Activated CD4-positive, alpha-beta T cell treated with anti-CD3 and anti-CD28 coated beads, Interleukin-2, amount 50 U/mL, for 1 hour (primary cell): ENCODE results near the gene NGEF.
"Not testable (repeated sequence)": the region's sequence is repeated elsewhere in the genome, so short reads cannot be mapped to it uniquely, and the experiment has no call there.

Experiments
- DNase-seq: peaks from one replicate; pipeline ENCODE4 v3.0.0-alpha.2; 2020

The NGEF gene

GRCh38 chr2:233022561-233022960 is 9.5 kb upstream of the NGEF start:
- DNase-seq: no peak

- no peak for DNase-seq
Observed at GRCh38 chr2:233021771-233022170, 8.7 kb upstream of the NGEF start.

GRCh38 chr2:233020454-233020853 is 7.4 kb upstream of the NGEF start:
- DNase-seq: no peak

GRCh38 chr2:233019610-233020009 is 6.6 kb upstream of the NGEF start:
- not testable (repeated sequence) for DNase-seq

GRCh38 chr2:233017947-233018346 is 4.9 kb upstream of the NGEF start:
- no peak for DNase-seq

GRCh38 chr2:233015019-233015645 is 2.1 kb upstream of the NGEF start:
- DNase-seq: no peak

- no peak for DNase-seq
Observed at GRCh38 chr2:233013650-233014049, 594 bp upstream of the NGEF start.

- no peak for DNase-seq
Observed at GRCh38 chr2:233012301-233012971, 620 bp downstream of the NGEF start.

GRCh38 chr2:233011702-233012131 is 1.3 kb downstream of the NGEF start:
- no peak for DNase-seq

GRCh38 chr2:233011268-233011650 is 1.8 kb downstream of the NGEF start:
- no peak for DNase-seq

GRCh38 chr2:233010569-233011267 is 2.3 kb downstream of the NGEF start:
- no peak for DNase-seq

GRCh38 chr2:233009661-233010060 is 3.4 kb downstream of the NGEF start:
- no peak for DNase-seq

- DNase-seq: no peak
Observed at GRCh38 chr2:233007739-233008138, 5.3 kb downstream of the NGEF start.

GRCh38 chr2:233007270-233007669 is 5.8 kb downstream of the NGEF start:
- no peak for DNase-seq

- no peak for DNase-seq
Observed at GRCh38 chr2:233006648-233007047, 6.4 kb downstream of the NGEF start.

GRCh38 chr2:233005096-233005495 is 8.0 kb downstream of the NGEF start:
- no peak for DNase-seq

GRCh38 chr2:233003658-233004555 is 9.1 kb downstream of the NGEF start:
- DNase-seq: no peak

- no peak for DNase-seq
Observed at GRCh38 chr2:233002829-233003657, 10.0 kb downstream of the NGEF start.

GRCh38 chr2:233000886-233001750 is 11.9 kb downstream of the NGEF start:
- DNase-seq: no peak

GRCh38 chr2:232999354-232999753 is 13.7 kb downstream of the NGEF start:
- DNase-seq: no peak

GRCh38 chr2:232998666-232998985 is 14.4 kb downstream of the NGEF start:
- no peak for DNase-seq
